ENCODE data around the gene PLXND1.

DNA sequence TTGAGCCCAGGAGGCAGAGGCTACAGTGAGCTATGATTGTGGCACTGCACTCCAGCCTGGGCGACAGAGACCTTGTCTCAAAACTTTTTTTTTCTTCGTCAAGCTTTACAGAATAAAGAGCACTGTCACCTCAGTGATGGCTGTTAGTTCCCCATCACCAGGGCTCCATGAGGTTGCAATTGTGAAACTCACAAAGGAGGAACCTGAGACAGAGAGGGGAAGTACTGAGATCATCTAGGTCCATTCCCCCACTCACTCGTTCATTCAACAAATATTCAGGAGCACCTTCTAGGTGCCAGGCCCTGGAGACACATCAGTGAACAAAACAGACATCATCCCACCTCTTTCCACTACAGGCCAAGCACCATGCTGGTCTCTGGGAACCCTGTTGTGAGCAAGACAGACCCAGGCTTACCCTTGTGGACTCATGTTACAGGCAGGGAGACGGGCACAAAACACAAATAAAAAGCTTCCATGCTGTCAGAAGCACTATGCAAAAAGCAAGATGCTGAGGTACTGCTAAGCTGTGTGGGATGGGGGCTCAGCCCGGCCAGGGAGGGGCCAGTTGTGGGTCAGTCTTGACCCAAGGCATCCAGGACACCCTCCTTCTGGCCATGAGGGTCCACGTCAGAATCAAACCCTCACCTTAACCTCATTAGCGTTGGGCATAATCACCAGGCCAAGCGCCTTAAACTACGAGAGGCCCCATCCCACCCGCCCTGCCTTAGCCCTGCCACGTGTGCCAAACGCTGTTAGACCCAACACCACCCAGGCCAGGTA is 80.2 kb downstream of the PLXND1 start:
- TF ChIP-seq, protein P1, sequence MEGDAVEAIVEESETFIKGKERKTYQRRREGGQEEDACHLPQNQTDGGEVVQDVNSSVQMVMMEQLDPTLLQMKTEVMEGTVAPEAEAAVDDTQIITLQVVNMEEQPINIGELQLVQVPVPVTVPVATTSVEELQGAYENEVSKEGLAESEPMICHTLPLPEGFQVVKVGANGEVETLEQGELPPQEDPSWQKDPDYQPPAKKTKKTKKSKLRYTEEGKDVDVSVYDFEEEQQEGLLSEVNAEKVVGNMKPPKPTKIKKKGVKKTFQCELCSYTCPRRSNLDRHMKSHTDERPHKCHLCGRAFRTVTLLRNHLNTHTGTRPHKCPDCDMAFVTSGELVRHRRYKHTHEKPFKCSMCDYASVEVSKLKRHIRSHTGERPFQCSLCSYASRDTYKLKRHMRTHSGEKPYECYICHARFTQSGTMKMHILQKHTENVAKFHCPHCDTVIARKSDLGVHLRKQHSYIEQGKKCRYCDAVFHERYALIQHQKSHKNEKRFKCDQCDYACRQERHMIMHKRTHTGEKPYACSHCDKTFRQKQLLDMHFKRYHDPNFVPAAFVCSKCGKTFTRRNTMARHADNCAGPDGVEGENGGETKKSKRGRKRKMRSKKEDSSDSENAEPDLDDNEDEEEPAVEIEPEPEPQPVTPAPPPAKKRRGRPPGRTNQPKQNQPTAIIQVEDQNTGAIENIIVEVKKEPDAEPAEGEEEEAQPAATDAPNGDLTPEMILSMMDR (IDR thresholded peaks at IDR 0.05; ENCODE audit: insufficient read depth, low read length): no peak
- TF ChIP-seq POLR2AphosphoS5 (IDR thresholded peaks at IDR 0.05; ENCODE audit: low read depth): 0 out of 2 replicates have a peak, but pooled peaks have one; percentile 46
